HFF-Myc (cell line): ENCODE results near the gene STK39.

Experiments used
- DNase-seq: peaks from one replicate; pipeline ENCODE4 v3.0.0-alpha.2; 2011; ENCODE audit warnings: low read depth; ENCODE audit errors: extremely low read depth
- H3K4me3 ChIP-seq: replicated peaks from 2 replicates; pipeline ENCODE4 v1.5.1; 2011; ENCODE audit warnings: low read depth, mild to moderate bottlenecking, control low read depth, low read length
- CTCF ChIP-seq: IDR thresholded peaks from 2 replicates; pipeline ENCODE4 v1.5.1; 2012; ENCODE audit warnings: mild to moderate bottlenecking, low read depth, low read length, control low read depth; ENCODE audit errors: missing control alignments

STK39 gene

GRCh38 chr2:168222088-168222487, 25.3 kb downstream of the STK39 start:
- no peak overlapping the region for H3K4me3 ChIP-seq
- DNase-seq, result no peak
- TF ChIP-seq CTCF, result no peak

- no peak overlapping the region for H3K4me3 ChIP-seq
- no peak for DNase-seq
- no peak for TF ChIP-seq CTCF
These were observed 26.2 kb downstream of the STK39 start for GRCh38 chr2:168220965-168221819.

- H3K4me3 ChIP-seq, result no peak overlapping the region
- no peak for DNase-seq
- TF ChIP-seq CTCF, result no peak
These were observed 29.5 kb downstream of the STK39 start for GRCh38 chr2:168217920-168218319.

GRCh38 chr2:168216351-168217005, 30.9 kb downstream of the STK39 start:
- no peak for TF ChIP-seq CTCF
- H3K4me3 ChIP-seq, result no peak overlapping the region
- DNase-seq, result no peak

- no peak for TF ChIP-seq CTCF
- H3K4me3 ChIP-seq, result no peak overlapping the region
- DNase-seq, result no peak
These were observed 31.6 kb downstream of the STK39 start for GRCh38 chr2:168215813-168216212.

- no peak for TF ChIP-seq CTCF
- H3K4me3 ChIP-seq, result no peak overlapping the region
- DNase-seq, result no peak
These were observed 34.5 kb downstream of the STK39 start for GRCh38 chr2:168212866-168213265.

GRCh38 chr2:168212167-168212566, 35.2 kb downstream of the STK39 start:
- no peak for TF ChIP-seq CTCF
- DNase-seq, result no peak
- H3K4me3 ChIP-seq, result no peak overlapping the region
